Embryonic facial prominence (tissue), 1 donor: Measurements from ENCODE around the gene PROSER3.
"Not testable (repeated sequence)": the region's sequence is repeated elsewhere in the genome, so short reads cannot be mapped to it uniquely, and the experiment has no call there.

Experiments used
- DNase-seq: peaks from one replicate; pipeline ENCODE4 v3.0.0-alpha.2; 2016; ENCODE audit errors: extremely low spot score

The PROSER3 gene

DNA sequence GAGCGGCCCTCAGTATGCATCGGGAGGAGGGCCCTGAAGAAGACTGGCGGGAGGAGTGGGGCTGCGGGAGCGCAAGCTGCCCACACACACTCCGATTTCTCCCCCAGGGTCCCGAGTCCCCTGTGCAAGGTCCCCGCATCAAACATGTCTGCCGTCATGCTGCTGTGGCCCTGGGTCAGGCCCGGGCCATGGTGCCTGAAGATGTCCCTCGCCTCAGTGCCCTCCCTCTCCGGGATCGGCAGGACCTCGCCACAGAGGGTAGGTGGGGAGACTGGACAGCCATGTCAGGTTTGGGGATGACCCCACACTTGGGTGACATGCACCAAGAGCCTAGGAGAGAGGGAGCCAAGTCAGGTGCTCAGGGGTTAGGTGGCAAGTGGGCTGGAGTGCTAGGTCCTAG, 35.5 kb upstream of the PROSER3 start:
- no peak for DNase-seq

GRCh38 chr19:35722897-35723296, 35.1 kb upstream of the PROSER3 start:
- DNase-seq: no peak

GRCh38 chr19:35723671-35724070, 34.3 kb upstream of the PROSER3 start:
- no peak for DNase-seq

DNA sequence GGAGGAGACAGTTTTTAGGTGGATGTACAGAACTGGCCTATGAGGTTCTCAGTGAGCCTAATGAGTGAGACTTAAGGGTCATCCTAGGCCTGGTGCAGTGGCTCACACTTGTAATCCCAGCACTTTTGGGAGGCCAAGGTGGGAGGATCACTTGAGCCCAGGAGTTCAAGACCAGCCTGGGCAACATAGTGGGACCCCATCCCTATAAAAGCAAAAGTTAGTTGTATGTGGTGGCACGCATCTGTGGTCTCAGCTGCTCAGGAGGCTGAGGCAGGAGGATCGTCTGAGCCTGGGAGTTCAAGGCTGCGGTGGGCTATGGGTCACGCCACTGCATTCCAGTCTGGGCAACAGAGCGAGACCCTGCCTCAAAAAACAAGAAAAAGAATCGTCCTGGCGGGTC, 33.8 kb upstream of the PROSER3 start:
- not testable (repeated sequence) for DNase-seq

- DNase-seq: no peak
These were observed 33.4 kb upstream of the PROSER3 start for GRCh38 chr19:35724560-35724959.

GRCh38 chr19:35725216-35725861, 32.6 kb upstream of the PROSER3 start:
- DNase-seq: no peak

- no peak for DNase-seq
These were observed 30.7 kb upstream of the PROSER3 start for GRCh38 chr19:35727053-35727955.

GRCh38 chr19:35727956-35728706, 29.8 kb upstream of the PROSER3 start:
- no peak for DNase-seq

DNA sequence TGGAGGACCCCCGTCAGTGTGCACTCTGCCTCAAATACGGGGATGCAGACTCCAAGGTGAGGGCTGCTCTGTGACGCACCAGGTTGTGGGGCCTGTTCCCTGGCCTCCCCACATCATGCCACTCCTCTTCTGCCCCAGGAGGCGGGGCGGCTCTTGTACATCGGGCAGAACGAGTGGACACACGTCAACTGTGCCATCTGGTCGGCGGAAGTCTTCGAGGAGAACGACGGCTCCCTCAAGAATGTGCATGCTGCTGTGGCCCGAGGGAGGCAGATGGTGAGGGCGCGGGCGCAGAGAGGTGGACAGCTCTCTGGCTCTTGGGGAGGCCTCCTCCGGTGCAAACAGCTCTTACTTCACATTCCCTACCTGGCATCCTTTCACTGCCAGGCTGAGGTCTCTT, 29.0 kb upstream of the PROSER3 start:
- DNase-seq: no peak

DNA sequence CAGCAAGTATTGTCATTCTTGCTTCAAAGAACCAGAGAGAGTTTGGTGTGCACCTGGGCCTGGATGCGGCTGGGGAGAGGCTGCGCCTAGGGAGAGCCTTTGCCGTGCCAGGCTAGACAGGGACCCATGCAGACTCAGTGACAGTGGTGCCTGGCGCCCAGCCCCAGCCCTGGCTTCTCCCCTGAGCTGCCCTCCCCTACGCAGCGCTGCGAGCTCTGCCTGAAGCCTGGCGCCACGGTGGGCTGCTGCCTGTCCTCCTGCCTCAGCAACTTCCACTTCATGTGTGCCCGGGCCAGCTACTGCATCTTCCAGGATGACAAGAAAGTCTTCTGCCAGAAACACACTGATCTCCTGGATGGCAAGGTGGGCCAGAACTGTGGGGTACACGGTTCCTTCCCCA, 28.2 kb upstream of the PROSER3 start:
- DNase-seq: no peak

- DNase-seq: no peak
These were observed 27.6 kb upstream of the PROSER3 start for GRCh38 chr19:35730326-35730725.

- DNase-seq: no peak
These were observed 26.6 kb upstream of the PROSER3 start for GRCh38 chr19:35731353-35731752.

GRCh38 chr19:35731779-35732405, 26.1 kb upstream of the PROSER3 start:
- no peak for DNase-seq

DNA sequence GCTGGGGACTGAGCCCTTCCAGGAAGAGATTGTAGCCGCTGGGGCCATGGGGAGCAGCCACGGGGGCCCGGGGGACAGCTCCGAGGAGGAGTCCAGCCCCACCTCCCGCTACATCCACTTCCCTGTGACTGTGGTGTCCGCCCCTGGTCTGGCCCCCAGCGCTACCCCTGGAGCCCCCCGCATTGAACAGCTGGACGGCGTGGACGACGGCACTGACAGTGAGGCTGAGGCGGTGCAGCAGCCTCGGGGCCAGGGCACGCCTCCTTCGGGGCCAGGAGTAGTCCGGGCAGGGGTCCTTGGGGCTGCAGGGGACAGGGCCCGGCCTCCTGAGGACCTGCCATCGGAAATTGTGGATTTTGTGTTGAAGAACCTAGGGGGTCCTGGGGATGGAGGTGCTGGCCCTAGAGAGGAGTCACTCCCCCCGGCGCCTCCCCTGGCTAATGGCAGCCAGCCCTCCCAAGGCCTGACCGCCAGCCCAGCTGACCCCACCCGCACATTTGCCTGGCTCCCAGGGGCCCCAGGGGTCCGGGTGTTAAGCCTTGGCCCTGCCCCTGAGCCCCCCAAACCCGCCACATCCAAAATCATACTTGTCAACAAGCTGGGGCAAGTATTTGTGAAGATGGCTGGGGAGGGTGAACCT, 25.3 kb upstream of the PROSER3 start:
- DNase-seq: no peak

GRCh38 chr19:35733180-35734125, 24.5 kb upstream of the PROSER3 start:
- no peak for DNase-seq

- DNase-seq: no peak
These were observed 23.7 kb upstream of the PROSER3 start for GRCh38 chr19:35734273-35734672.

- no peak for DNase-seq
These were observed 23.1 kb upstream of the PROSER3 start for GRCh38 chr19:35734889-35735288.

DNA sequence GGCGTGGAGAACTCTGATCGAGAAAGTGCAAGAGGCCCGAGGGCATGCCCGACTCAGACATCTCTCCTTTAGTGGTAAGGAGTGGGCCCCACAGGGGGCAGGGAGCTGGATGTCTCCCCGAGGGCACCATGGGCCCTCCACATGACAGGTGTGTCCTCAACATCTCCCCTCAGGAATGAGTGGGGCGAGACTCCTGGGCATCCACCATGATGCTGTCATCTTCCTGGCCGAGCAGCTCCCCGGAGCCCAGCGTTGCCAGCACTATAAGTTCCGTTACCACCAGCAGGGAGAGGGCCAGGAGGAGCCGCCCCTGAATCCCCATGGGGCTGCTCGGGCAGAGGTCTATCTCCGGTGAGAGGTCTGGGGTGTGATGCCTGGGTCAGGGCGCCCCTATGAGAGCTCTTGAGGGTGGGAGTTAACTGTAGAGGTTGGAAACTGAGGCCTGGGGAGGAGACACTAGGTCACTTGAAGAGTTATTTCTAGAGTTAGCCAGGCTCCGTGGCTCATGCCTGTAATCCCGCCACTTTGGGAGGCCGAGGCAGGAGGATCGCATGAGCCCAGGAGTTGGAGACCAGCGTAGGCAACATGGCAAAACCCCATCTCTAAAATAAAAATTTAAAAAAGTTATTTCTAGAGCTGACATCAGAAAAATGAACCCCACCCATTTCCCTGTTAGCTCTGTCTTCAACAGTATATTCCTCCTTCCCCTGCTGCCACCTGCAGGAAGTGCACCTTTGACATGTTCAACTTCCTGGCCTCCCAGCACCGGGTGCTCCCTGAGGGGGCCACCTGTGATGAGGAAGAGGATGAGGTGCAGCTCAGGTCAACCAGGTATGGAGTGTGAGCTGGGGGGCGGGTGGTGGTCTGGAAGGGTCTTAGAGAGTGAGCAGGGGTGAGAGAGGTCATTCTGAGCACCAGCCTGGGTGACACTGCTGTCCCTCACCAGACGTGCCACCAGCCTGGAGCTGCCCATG, 20.8 kb upstream of the PROSER3 start:
- DNase-seq: no peak
